ENCODE measurements around the gene PRKAR2B. TPM values are rescaled to one million over a fixed set of nuclear protein-coding genes. Genes with fewer than 3 reads are reported as not detected.

PRKAR2B gene
- total and polyA plus RNA-seq, 2 donors (not counting 1 experiment from before 2014, with no cell fraction given) = 6.5 to 14.7 TPM

DNA sequence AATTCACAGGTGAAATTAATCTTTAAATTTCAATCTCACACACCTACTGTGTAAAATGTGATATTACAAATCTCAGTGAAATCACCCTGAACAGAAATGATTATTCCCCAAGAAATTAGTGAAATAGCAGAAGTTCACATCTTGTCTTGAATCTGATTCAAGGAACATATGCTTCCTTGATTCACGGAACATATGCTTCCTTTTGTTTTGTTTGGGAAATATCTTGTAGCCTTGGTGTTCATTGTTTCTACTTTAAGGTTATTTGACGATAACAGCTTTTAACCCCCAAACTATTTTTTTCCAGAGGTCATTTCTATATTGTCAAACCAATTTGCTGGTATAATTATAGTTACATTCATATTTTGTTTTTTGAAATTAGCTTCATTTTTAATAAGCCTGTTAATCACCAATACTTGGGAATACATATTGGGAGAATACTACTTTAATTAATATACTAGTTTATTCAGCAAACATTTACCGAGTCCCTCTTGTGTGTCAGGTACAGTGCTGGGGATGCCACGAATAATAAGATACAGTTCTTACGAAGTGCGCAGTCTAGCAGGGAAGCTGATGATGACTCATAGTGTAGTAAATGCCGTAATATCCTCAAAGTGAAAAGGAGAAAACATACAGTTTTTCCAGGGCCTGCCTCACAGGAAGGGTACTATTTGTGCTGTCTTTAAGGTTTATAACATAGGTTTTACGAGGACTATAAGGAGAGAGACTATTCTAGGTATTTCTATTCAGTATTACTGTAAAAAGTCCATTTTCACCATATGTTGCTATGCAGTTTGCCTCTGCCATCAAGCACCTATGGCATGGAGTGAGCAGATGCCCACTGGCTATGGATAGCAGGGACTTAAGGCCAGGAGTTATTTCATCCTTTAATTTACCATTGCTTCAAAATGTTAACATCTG, 32.5 kb downstream of the PRKAR2B start:
- H4K20me1 ChIP-seq (ENCODE audit: control insufficient read depth, extremely low read depth, insufficient read depth, low read length) = no peaks in the 10 kb centered on the region
- no peak overlapping the region for H3K4me3 ChIP-seq (replicated peaks in 1 of 4; ENCODE audit: control extremely low read depth in 1 of 4, insufficient read depth in 1 of 4, low read depth in 3 of 4, low read length in 4 of 4)
- H3K9ac ChIP-seq (ENCODE audit: insufficient read depth, low read length) = no peak overlapping the region
- no peak for TF ChIP-seq EZH2 (IDR thresholded peaks at IDR 0.05; ENCODE audit: low read length, missing control alignments)
- no peak for TF ChIP-seq CTCF (conservative IDR thresholded peaks at IDR 0.05 in 1 of 2, IDR thresholded peaks at IDR 0.05 in 1 of 2; ENCODE audit: low read depth in 1 of 2, low read length in 2 of 2)
- DNase-seq (ENCODE audit: low read depth in 2 of 2) = peak in 1 of 2 donors; percentile 25
- H2AFZ ChIP-seq (ENCODE audit: low read length) = no peak overlapping the region
- H3K9me3 ChIP-seq (ENCODE audit: control insufficient read depth, insufficient read depth, low read depth, low read length) = no peaks in the 10 kb centered on the region
- H3K27me3 ChIP-seq (ENCODE audit: control insufficient read depth, insufficient read depth, low read length) = no peaks in the 10 kb centered on the region
- no peaks in the 10 kb centered on the region for H3K4me1 ChIP-seq (ENCODE audit: control insufficient read depth, extremely low read depth, insufficient read depth, low read length)
- H3K79me2 ChIP-seq (ENCODE audit: control insufficient read depth, insufficient read depth, low read length) = no peaks in the 10 kb centered on the region
- H3K27ac ChIP-seq (ENCODE audit: insufficient read depth, low read length) = no peak overlapping the region
- H3K36me3 ChIP-seq (ENCODE audit: control insufficient read depth, insufficient read depth, low read length) = no peaks in the 10 kb centered on the region
- H3K4me2 ChIP-seq (ENCODE audit: extremely low read depth, insufficient read depth, low read length) = no peak overlapping the region

DNA sequence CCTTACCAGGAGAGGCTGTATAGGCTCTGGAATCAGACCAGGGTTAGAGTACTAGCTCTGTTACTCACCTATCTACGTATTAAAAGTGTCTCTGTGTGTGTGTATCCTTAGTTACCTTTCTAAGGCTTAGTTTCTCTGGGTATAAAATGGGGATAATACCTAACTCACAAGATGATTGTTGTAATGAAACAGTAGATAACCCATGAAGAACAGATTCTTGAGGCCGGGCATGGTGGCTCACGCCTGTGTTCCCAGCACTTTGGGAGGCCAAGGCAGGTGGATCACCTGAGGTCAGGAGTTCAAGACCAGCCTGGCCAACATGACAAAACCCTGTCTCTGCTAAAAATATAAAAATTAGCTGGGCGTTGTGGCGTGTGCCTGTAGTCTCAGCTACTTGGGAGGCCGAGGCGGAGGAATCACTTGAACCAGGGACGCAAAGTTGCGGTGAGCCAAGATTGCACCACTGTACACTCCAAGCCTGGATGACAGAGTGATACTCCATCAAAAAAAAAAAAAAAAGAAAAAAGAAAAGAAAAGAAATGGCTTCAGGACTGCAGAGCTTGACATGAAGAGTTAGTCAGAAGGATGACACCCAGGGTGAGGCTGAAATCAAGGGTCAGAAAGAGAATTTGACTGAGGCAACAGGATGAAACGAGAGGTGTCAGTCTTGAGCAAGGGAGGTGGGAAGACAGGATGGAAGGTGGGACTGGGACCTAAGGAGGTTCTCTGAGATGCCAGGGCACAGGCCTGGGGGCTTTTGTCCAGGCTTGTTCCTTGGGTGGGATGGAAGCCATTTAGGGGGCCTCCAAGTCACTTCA, 33.4 kb downstream of the PRKAR2B start:
- Histone ChIP-seq H3K27me3 (ENCODE audit: control insufficient read depth, insufficient read depth, low read length) (no peaks in the 10 kb centered on the region), H3K79me2 (ENCODE audit: control insufficient read depth, insufficient read depth, low read length) (no peaks in the 10 kb centered on the region), H3K4me1 (ENCODE audit: control insufficient read depth, extremely low read depth, insufficient read depth, low read length) (no peaks in the 10 kb centered on the region), H3K4me3 (replicated peaks in 1 of 4; ENCODE audit: control extremely low read depth in 1 of 4, insufficient read depth in 1 of 4, low read depth in 3 of 4, low read length in 4 of 4) (no peak overlapping the region), H3K4me2 (ENCODE audit: extremely low read depth, insufficient read depth, low read length) (no peak overlapping the region), H3K27ac (ENCODE audit: insufficient read depth, low read length) (no peak overlapping the region), H3K9me3 (ENCODE audit: control insufficient read depth, insufficient read depth, low read depth, low read length) (no peaks in the 10 kb centered on the region), H4K20me1 (ENCODE audit: control insufficient read depth, extremely low read depth, insufficient read depth, low read length) (no peaks in the 10 kb centered on the region), H2AFZ (ENCODE audit: low read length) (no peak overlapping the region), H3K36me3 (ENCODE audit: control insufficient read depth, insufficient read depth, low read length) (no peaks in the 10 kb centered on the region), H3K9ac (ENCODE audit: insufficient read depth, low read length) (no peak overlapping the region)
- TF ChIP-seq EZH2 (IDR thresholded peaks at IDR 0.05; ENCODE audit: low read length, missing control alignments) (no peak), CTCF (conservative IDR thresholded peaks at IDR 0.05 in 1 of 2, IDR thresholded peaks at IDR 0.05 in 1 of 2; ENCODE audit: low read depth in 1 of 2, low read length in 2 of 2) (no peak)
- DNase-seq (ENCODE audit: low read depth in 2 of 2) = no peak

GRCh38 chr7:107078517-107078966, 34.0 kb downstream of the PRKAR2B start:
- Histone ChIP-seq H2AFZ (ENCODE audit: low read length) (no peak overlapping the region), H3K27me3 (ENCODE audit: control insufficient read depth, insufficient read depth, low read length) (no peaks in the 10 kb centered on the region), H3K9ac (ENCODE audit: insufficient read depth, low read length) (no peak overlapping the region), H4K20me1 (ENCODE audit: control insufficient read depth, extremely low read depth, insufficient read depth, low read length) (no peaks in the 10 kb centered on the region), H3K9me3 (ENCODE audit: control insufficient read depth, insufficient read depth, low read depth, low read length) (no peaks in the 10 kb centered on the region), H3K4me2 (ENCODE audit: extremely low read depth, insufficient read depth, low read length) (no peak overlapping the region), H3K79me2 (ENCODE audit: control insufficient read depth, insufficient read depth, low read length) (no peaks in the 10 kb centered on the region), H3K4me1 (ENCODE audit: control insufficient read depth, extremely low read depth, insufficient read depth, low read length) (no peaks in the 10 kb centered on the region), H3K4me3 (replicated peaks in 1 of 4; ENCODE audit: control extremely low read depth in 1 of 4, insufficient read depth in 1 of 4, low read depth in 3 of 4, low read length in 4 of 4) (no peak overlapping the region), H3K36me3 (ENCODE audit: control insufficient read depth, insufficient read depth, low read length) (no peaks in the 10 kb centered on the region), H3K27ac (ENCODE audit: insufficient read depth, low read length) (no peak overlapping the region)
- peak; percentile 51 to 64 for DNase-seq (ENCODE audit: low read depth in 2 of 2)
- TF ChIP-seq CTCF (conservative IDR thresholded peaks at IDR 0.05 in 1 of 2, IDR thresholded peaks at IDR 0.05 in 1 of 2; ENCODE audit: low read depth in 1 of 2, low read length in 2 of 2) = no peak
- TF ChIP-seq EZH2 (IDR thresholded peaks at IDR 0.05; ENCODE audit: low read length, missing control alignments) = no peak
